ENCODE measurements around the gene C20orf144. TPM values are rescaled to one million over a fixed set of nuclear protein-coding genes. Genes with fewer than 3 reads are reported as not detected.

Gene C20orf144
- total RNA-seq, 1 donor from 2014 or later = 0.61 TPM

- intact Hi-C loops (cut with micrococcal nuclease) = no loop called here
These were observed 12.9 kb upstream of the C20orf144 start for GRCh38 chr20:33649201-33649681.

GRCh38 chr20:33650111-33650752, 11.9 kb upstream of the C20orf144 start:
- intact Hi-C loops (cut with micrococcal nuclease) = no loop called here

- intact Hi-C loops (cut with micrococcal nuclease) = no loop called here
These were observed 11.2 kb upstream of the C20orf144 start for GRCh38 chr20:33650753-33651561.

- intact Hi-C loops (cut with micrococcal nuclease) = no loop called here
These were observed 10.5 kb upstream of the C20orf144 start for GRCh38 chr20:33651562-33652048.

GRCh38 chr20:33653218-33653899, 8.8 kb upstream of the C20orf144 start:
- intact Hi-C loops (cut with micrococcal nuclease) = no loop called here

- intact Hi-C loops (cut with micrococcal nuclease) = no loop called here
These were observed 8.1 kb upstream of the C20orf144 start for GRCh38 chr20:33653900-33654596.

GRCh38 chr20:33654680-33655161, 7.4 kb upstream of the C20orf144 start:
- intact Hi-C loops (cut with micrococcal nuclease) = no loop called here

GRCh38 chr20:33655164-33655563, 7.0 kb upstream of the C20orf144 start:
- intact Hi-C loops (cut with micrococcal nuclease) = no loop called here

- intact Hi-C loops (cut with micrococcal nuclease) = no loop called here
These were observed 5.9 kb upstream of the C20orf144 start for GRCh38 chr20:33656010-33656782.

- intact Hi-C loops (cut with micrococcal nuclease) = no loop called here
These were observed 5.1 kb upstream of the C20orf144 start for GRCh38 chr20:33656783-33657703.

- intact Hi-C loops (cut with micrococcal nuclease) = no loop called here
These were observed 4.4 kb upstream of the C20orf144 start for GRCh38 chr20:33657704-33658095.

GRCh38 chr20:33658510-33658909, 3.6 kb upstream of the C20orf144 start:
- intact Hi-C loops (cut with micrococcal nuclease) = no loop called here

GRCh38 chr20:33658929-33659328, 3.2 kb upstream of the C20orf144 start:
- intact Hi-C loops (cut with micrococcal nuclease) = no loop called here

- intact Hi-C loops (cut with micrococcal nuclease) = no loop called here
These were observed 2.6 kb upstream of the C20orf144 start for GRCh38 chr20:33659341-33660034.

- intact Hi-C loops (cut with micrococcal nuclease) = no loop called here
These were observed 2.0 kb upstream of the C20orf144 start for GRCh38 chr20:33660035-33660684.

- intact Hi-C loops (cut with micrococcal nuclease) = no loop called here
These were observed 1.5 kb upstream of the C20orf144 start for GRCh38 chr20:33660685-33661058.

- intact Hi-C loops (cut with micrococcal nuclease) = loop anchor here (1.0 to 2.0 kb wide), 5 partner anchors 148 to 700 kb away; partner anchors contain the start of genes CDK5RAP1, CHMP4B, EIF2S2 and ITCH
These were observed 1.3 kb downstream of the C20orf144 start for GRCh38 chr20:33663161-33664084.
